ENCODE results near the gene EIF4G1.
A peak's percentile ranks its signal among the peaks of the same experiment; 100 is the strongest.
"Not testable (repeated sequence)": the region's sequence is repeated elsewhere in the genome, so short reads cannot be mapped to it uniquely, and the experiment has no call there.

Gene EIF4G1

GRCh38 chr3:184314363-184314699, at the start of gene EIF4G1:
Gene EIF4G1, plus strand, starts transcription at chr3:184314606. Its CDS starts 1,191 bp downstream, at chr3:184315797.
- peak; percentile 79 for DNase-seq (ENCODE audit: low read depth)

GRCh38 chr3:184267249-184267648, 47.2 kb upstream of the EIF4G1 start:
- not testable (repeated sequence) for DNase-seq (ENCODE audit: low read depth)

GRCh38 chr3:184272269-184272668, 42.1 kb upstream of the EIF4G1 start:
- no peak for DNase-seq (ENCODE audit: low read depth)

- DNase-seq (ENCODE audit: low read depth) = no peak
Observed at GRCh38 chr3:184275381-184275701, 39.1 kb upstream of the EIF4G1 start.

- no peak for DNase-seq (ENCODE audit: low read depth)
Observed at GRCh38 chr3:184275961-184276910, 38.2 kb upstream of the EIF4G1 start, which contains the start of gene ECE2. Gene ECE2, plus strand, starts transcription at chr3:184276022. Its CDS starts 132 bp downstream, at chr3:184276154.

GRCh38 chr3:184277366-184277765, 37.0 kb upstream of the EIF4G1 start:
- no peak for DNase-seq (ENCODE audit: low read depth)

- no peak for DNase-seq (ENCODE audit: low read depth)
Observed at GRCh38 chr3:184282941-184283340, 31.5 kb upstream of the EIF4G1 start.

GRCh38 chr3:184283681-184284080, 30.7 kb upstream of the EIF4G1 start:
- DNase-seq (ENCODE audit: low read depth) = no peak

GRCh38 chr3:184284696-184285095, 29.7 kb upstream of the EIF4G1 start:
- DNase-seq (ENCODE audit: low read depth) = no peak

GRCh38 chr3:184289426-184289938, 24.9 kb upstream of the EIF4G1 start:
- peak; percentile 41 for DNase-seq (ENCODE audit: low read depth)

- no peak for DNase-seq (ENCODE audit: low read depth)
Observed at GRCh38 chr3:184290331-184290730, 24.1 kb upstream of the EIF4G1 start.

- DNase-seq (ENCODE audit: low read depth) = no peak
Observed at GRCh38 chr3:184291044-184291737, 23.2 kb upstream of the EIF4G1 start.

GRCh38 chr3:184291738-184292445, 22.5 kb upstream of the EIF4G1 start:
- DNase-seq (ENCODE audit: low read depth) = no peak

- no peak for DNase-seq (ENCODE audit: low read depth)
Observed at GRCh38 chr3:184295771-184296170, 18.6 kb upstream of the EIF4G1 start.

GRCh38 chr3:184296616-184297015, 17.8 kb upstream of the EIF4G1 start:
- DNase-seq (ENCODE audit: low read depth) = no peak

GRCh38 chr3:184298759-184299487, 15.5 kb upstream of the EIF4G1 start, which contains the start of gene PSMD2:
Gene PSMD2, plus strand, starts transcription at chr3:184299241. Its CDS starts 26 bp downstream, at chr3:184299267.
- DNase-seq (ENCODE audit: low read depth) = peak; percentile 97

- no peak for DNase-seq (ENCODE audit: low read depth)
Observed at GRCh38 chr3:184299488-184300377, 14.7 kb upstream of the EIF4G1 start.

- DNase-seq (ENCODE audit: low read depth) = no peak
Observed at GRCh38 chr3:184300378-184300720, 14.1 kb upstream of the EIF4G1 start.

- no peak for DNase-seq (ENCODE audit: low read depth)
Observed at GRCh38 chr3:184305577-184305976, 8.8 kb upstream of the EIF4G1 start.

GRCh38 chr3:184306341-184306972, 7.9 kb upstream of the EIF4G1 start:
- no peak for DNase-seq (ENCODE audit: low read depth)
